ENCODE results near the gene RIT2. TPM values are rescaled to one million over a fixed set of nuclear protein-coding genes. Genes with fewer than 3 reads are reported as not detected.

RIT2 gene
- total RNA-seq, 4 donors from 2014 or later = not detected

GRCh38 chr18:42906761-42907160, 208.7 kb downstream of the RIT2 start:
- no peak overlapping the region for H3K4me3 ChIP-seq
- no peaks in the 10 kb centered on the region for H3K9me3 ChIP-seq
- no peaks in the 10 kb centered on the region for H3K36me3 ChIP-seq
- WGBS, 2 donors = 66 to 79% methylated on average over 1 of the region's 1 CpG
- DNase-seq (ENCODE audit: low spot score in 2 of 2) = no peak
- no peak overlapping the region for H3K27ac ChIP-seq
- TF ChIP-seq EP300 (IDR thresholded peaks at IDR 0.05) (no peak), POLR2A (IDR thresholded peaks at IDR 0.05) (no peak), CTCF (IDR thresholded peaks at IDR 0.05) (no peak)
- H3K27me3 ChIP-seq = no peaks in the 10 kb centered on the region
- H3K4me1 ChIP-seq = no peaks in the 10 kb centered on the region

GRCh38 chr18:42901161-42901560, 214.3 kb downstream of the RIT2 start:
- WGBS, 2 donors = 66 to 71% methylated on average over 1 of the region's 1 CpG
- Histone ChIP-seq H3K27ac (no peak overlapping the region), H3K4me3 (no peak overlapping the region), H3K27me3 (no peaks in the 10 kb centered on the region), H3K36me3 (no peaks in the 10 kb centered on the region), H3K4me1 (no peaks in the 10 kb centered on the region), H3K9me3 (no peaks in the 10 kb centered on the region)
- DNase-seq (ENCODE audit: low spot score in 2 of 2) = no peak
- TF ChIP-seq POLR2A (IDR thresholded peaks at IDR 0.05) (no peak), EP300 (IDR thresholded peaks at IDR 0.05) (no peak), CTCF (IDR thresholded peaks at IDR 0.05) (no peak)

- TF ChIP-seq EP300 (IDR thresholded peaks at IDR 0.05) = no peak
- TF ChIP-seq POLR2A (IDR thresholded peaks at IDR 0.05) = no peak
- no peak for TF ChIP-seq CTCF (IDR thresholded peaks at IDR 0.05)
- Histone ChIP-seq H3K9me3 (no peaks in the 10 kb centered on the region), H3K36me3 (no peaks in the 10 kb centered on the region), H3K27ac (no peak overlapping the region), H3K4me1 (no peaks in the 10 kb centered on the region), H3K4me3 (no peak overlapping the region), H3K27me3 (no peaks in the 10 kb centered on the region)
- 59 to 72% methylated on average over 2 of the region's 2 CpGs for WGBS, 2 donors
- no peak for DNase-seq (ENCODE audit: low spot score in 2 of 2)
Measured at GRCh38 chr18:42893977-42894376, 221.5 kb downstream of the RIT2 start.

GRCh38 chr18:42892181-42892580, 223.3 kb downstream of the RIT2 start:
- H3K27ac ChIP-seq = no peak overlapping the region
- H3K4me3 ChIP-seq = no peak overlapping the region
- no peaks in the 10 kb centered on the region for H3K4me1 ChIP-seq
- 52 to 68% methylated on average over 1 of the region's 1 CpG for WGBS, 2 donors
- no peak for DNase-seq (ENCODE audit: low spot score in 2 of 2)
- TF ChIP-seq POLR2A (IDR thresholded peaks at IDR 0.05) (no peak), EP300 (IDR thresholded peaks at IDR 0.05) (no peak), CTCF (IDR thresholded peaks at IDR 0.05) (no peak)
- no peaks in the 10 kb centered on the region for H3K27me3 ChIP-seq
- H3K36me3 ChIP-seq = no peaks in the 10 kb centered on the region
- H3K9me3 ChIP-seq = no peaks in the 10 kb centered on the region

GRCh38 chr18:42891705-42892104, 223.8 kb downstream of the RIT2 start:
- no peak for DNase-seq (ENCODE audit: low spot score in 2 of 2)
- Histone ChIP-seq H3K4me3 (no peak overlapping the region), H3K27ac (no peak overlapping the region), H3K36me3 (no peaks in the 10 kb centered on the region), H3K4me1 (no peaks in the 10 kb centered on the region), H3K27me3 (no peaks in the 10 kb centered on the region), H3K9me3 (no peaks in the 10 kb centered on the region)
- 58 to 64% methylated on average over 3 of the region's 3 CpGs for WGBS, 2 donors
- no peak for TF ChIP-seq POLR2A (IDR thresholded peaks at IDR 0.05)
- TF ChIP-seq CTCF (IDR thresholded peaks at IDR 0.05) = no peak
- no peak for TF ChIP-seq EP300 (IDR thresholded peaks at IDR 0.05)

All from tibial nerve (tissue), 4 donors.